ENCODE measurements around the gene GK. TPM values are rescaled to one million over a fixed set of nuclear protein-coding genes. Genes with fewer than 3 reads are reported as not detected.
A peak's percentile ranks its signal among the peaks of the same experiment; 100 is the strongest.

Gene GK
- polyA plus RNA-seq, 1 experiment, result 31.4 TPM

GRCh38 chrX:30706216-30706775, 53.1 kb downstream of the GK start:
- H3K27ac ChIP-seq (ENCODE audit: low read depth, low read length), result no peak overlapping the region
- TF ChIP-seq, protein P1, sequence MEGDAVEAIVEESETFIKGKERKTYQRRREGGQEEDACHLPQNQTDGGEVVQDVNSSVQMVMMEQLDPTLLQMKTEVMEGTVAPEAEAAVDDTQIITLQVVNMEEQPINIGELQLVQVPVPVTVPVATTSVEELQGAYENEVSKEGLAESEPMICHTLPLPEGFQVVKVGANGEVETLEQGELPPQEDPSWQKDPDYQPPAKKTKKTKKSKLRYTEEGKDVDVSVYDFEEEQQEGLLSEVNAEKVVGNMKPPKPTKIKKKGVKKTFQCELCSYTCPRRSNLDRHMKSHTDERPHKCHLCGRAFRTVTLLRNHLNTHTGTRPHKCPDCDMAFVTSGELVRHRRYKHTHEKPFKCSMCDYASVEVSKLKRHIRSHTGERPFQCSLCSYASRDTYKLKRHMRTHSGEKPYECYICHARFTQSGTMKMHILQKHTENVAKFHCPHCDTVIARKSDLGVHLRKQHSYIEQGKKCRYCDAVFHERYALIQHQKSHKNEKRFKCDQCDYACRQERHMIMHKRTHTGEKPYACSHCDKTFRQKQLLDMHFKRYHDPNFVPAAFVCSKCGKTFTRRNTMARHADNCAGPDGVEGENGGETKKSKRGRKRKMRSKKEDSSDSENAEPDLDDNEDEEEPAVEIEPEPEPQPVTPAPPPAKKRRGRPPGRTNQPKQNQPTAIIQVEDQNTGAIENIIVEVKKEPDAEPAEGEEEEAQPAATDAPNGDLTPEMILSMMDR (IDR thresholded peaks at IDR 0.05; ENCODE audit: low read depth, low read length), result no peak
- H3K4me3 ChIP-seq (ENCODE audit: low read depth, low read length), result no peak overlapping the region
- H3K9me3 ChIP-seq (ENCODE audit: control insufficient read depth, insufficient read depth, low read length), result no peaks in the 10 kb centered on the region
- CTCF ChIA-PET, result interaction anchor here (3.0 kb wide), 1 partner anchor 136 kb away, joined by 13 read pairs; no protein-coding TSS in a partner anchor
- no peak for DNase-seq (ENCODE audit: low read depth, low spot score)
- H3K27me3 ChIP-seq (ENCODE audit: control insufficient read depth, insufficient read depth, low read length), result no peaks in the 10 kb centered on the region
- POLR2A ChIA-PET, result no interaction called here

DNA sequence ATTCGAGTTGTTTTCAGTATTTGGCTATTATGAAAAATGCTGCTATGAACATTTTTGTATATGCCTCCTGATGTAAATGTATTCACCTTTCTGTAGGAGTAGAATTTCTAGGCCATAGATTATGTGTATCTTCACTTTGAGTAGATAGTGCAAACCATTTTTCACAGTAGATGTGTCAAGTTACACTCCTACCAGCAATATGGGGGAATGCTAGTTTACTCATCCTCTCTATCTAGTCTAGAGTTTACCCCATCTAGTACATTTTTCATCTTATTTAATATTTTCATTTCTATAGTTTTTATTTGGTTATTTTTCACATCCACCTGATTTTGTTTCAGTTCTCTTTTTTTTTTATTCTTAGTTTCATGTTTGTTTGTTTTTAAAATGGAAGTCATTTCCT, 59.0 kb downstream of the GK start:
- Histone ChIP-seq H3K9me3 (ENCODE audit: control insufficient read depth, insufficient read depth, low read length) (no peaks in the 10 kb centered on the region), H3K27ac (ENCODE audit: low read depth, low read length) (no peak overlapping the region), H3K4me3 (ENCODE audit: low read depth, low read length) (no peak overlapping the region), H3K27me3 (ENCODE audit: control insufficient read depth, insufficient read depth, low read length) (no peaks in the 10 kb centered on the region)
- TF ChIP-seq, protein P1 (IDR thresholded peaks at IDR 0.05; ENCODE audit: low read depth, low read length), result no peak
- POLR2A ChIA-PET, result no interaction called here
- CTCF ChIA-PET, result interaction anchor here (0.6 to 1.4 kb wide), 7 partner anchors 13 to 142 kb away, joined by 3 to 25 read pairs (median 4); no protein-coding TSS in a partner anchor
- DNase-seq (ENCODE audit: low read depth, low spot score), result no peak

- Histone ChIP-seq H3K27ac (ENCODE audit: low read depth, low read length) (no peak overlapping the region), H3K9me3 (ENCODE audit: control insufficient read depth, insufficient read depth, low read length) (no peaks in the 10 kb centered on the region), H3K4me3 (ENCODE audit: low read depth, low read length) (no peak overlapping the region), H3K27me3 (ENCODE audit: control insufficient read depth, insufficient read depth, low read length) (no peaks in the 10 kb centered on the region)
- TF ChIP-seq, protein P1 (IDR thresholded peaks at IDR 0.05; ENCODE audit: low read depth, low read length), result peak; percentile 71
- ChIA-PET CTCF (interaction anchor here (1.0 to 2.9 kb wide), 3 partner anchors 78 to 144 kb away, joined by 4 to 25 read pairs (median 16); no protein-coding TSS in a partner anchor), POLR2A (no interaction called here)
- peak; percentile 10 for DNase-seq (ENCODE audit: low read depth, low spot score)
These were observed 59.9 kb downstream of the GK start for GRCh38 chrX:30713061-30713525.

DNA sequence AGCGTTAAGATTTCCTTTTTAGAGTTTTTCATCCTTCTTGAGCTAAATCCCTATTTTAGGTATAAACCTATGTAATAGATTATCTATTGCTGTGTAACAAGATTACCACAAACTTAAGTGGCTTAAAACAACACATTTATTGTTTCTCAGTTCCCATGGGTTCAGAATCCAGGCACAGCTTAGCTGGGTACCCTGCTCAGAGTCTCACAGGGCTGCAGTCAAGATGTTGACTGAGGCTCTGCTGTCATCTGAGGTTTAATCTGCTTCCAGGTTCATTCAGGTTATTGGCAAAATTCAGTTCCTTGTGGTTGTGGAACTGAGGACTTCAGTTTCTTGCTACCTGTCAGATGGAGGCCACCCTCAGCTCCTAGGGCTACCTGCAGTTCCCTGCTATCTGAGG, 60.9 kb downstream of the GK start:
- Histone ChIP-seq H3K27me3 (ENCODE audit: control insufficient read depth, insufficient read depth, low read length) (no peaks in the 10 kb centered on the region), H3K27ac (ENCODE audit: low read depth, low read length) (no peak overlapping the region), H3K9me3 (ENCODE audit: control insufficient read depth, insufficient read depth, low read length) (no peaks in the 10 kb centered on the region), H3K4me3 (ENCODE audit: low read depth, low read length) (no peak overlapping the region)
- ChIA-PET POLR2A (no interaction called here), CTCF (interaction anchor here (0.7 to 2.9 kb wide), 4 partner anchors 22 to 145 kb away, joined by 4 to 16 read pairs (median 6); no protein-coding TSS in a partner anchor)
- TF ChIP-seq, protein P1 (IDR thresholded peaks at IDR 0.05; ENCODE audit: low read depth, low read length), result no peak
- no peak for DNase-seq (ENCODE audit: low read depth, low spot score)

- POLR2A ChIA-PET, result no interaction called here
- no peak for DNase-seq (ENCODE audit: low read depth, low spot score)
- TF ChIP-seq, protein P1 (IDR thresholded peaks at IDR 0.05; ENCODE audit: low read depth, low read length), result no peak
- Histone ChIP-seq H3K27me3 (ENCODE audit: control insufficient read depth, insufficient read depth, low read length) (no peaks in the 10 kb centered on the region), H3K9me3 (ENCODE audit: control insufficient read depth, insufficient read depth, low read length) (no peaks in the 10 kb centered on the region), H3K27ac (ENCODE audit: low read depth, low read length) (no peak overlapping the region), H3K4me3 (ENCODE audit: low read depth, low read length) (no peak overlapping the region)
- CTCF ChIA-PET, result interaction anchor here (1.2 to 2.9 kb wide), 2 partner anchors 81 to 145 kb away, joined by 3 to 16 read pairs; no protein-coding TSS in a partner anchor
These were observed 62.8 kb downstream of the GK start for GRCh38 chrX:30715976-30716375.
